ENCODE results near the gene MZT2B.
"Not testable (repeated sequence)": the region's sequence is repeated elsewhere in the genome, so short reads cannot be mapped to it uniquely, and the experiment has no call there.

The MZT2B gene, protein sequence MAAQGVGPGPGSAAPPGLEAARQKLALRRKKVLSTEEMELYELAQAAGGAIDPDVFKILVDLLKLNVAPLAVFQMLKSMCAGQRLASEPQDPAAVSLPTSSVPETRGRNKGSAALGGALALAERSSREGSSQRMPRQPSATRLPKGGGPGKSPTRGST

DNA sequence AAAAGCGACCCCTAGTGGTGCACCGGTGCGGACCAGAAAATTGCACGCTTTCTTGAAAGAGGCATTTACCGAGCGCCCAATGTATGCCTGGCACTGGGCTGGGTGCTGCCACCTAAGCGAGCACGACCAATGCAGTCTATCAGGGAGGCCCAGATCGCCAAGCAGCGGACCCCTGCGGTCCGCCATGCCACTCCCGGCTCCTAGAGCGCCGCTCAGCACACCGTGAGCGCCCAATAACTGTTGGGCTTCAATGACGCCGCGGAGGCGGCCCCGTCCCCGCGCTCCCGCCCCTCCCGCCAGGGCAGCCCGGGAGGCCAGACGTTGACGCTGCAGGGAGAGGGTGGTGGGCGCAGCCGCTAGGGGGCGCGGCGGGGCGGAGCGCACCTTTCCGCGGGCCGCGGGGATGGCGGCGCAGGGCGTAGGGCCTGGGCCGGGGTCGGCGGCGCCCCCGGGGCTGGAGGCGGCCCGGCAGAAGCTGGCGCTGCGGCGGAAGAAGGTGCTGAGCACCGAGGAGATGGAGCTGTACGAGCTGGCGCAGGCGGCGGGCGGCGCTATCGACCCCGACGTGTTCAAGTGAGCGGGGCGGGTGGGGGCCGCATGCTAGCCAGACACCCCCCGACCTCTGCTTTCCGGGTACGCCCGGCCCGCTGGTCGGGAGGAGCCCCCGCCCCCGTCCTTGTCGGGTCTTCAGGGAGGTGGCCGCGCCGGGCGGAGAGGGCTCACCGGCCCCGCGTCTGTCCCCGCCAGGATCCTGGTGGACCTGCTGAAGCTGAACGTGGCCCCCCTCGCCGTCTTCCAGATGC is at the start of gene MZT2B:
MZT2B (plus strand) TSS at position 383 of the 803 bp plus-strand sequence; CDS start at position 404, 21 bp downstream.
- DNase-seq (ENCODE audit: low read depth, low spot score): peak; percentile 82

DNA sequence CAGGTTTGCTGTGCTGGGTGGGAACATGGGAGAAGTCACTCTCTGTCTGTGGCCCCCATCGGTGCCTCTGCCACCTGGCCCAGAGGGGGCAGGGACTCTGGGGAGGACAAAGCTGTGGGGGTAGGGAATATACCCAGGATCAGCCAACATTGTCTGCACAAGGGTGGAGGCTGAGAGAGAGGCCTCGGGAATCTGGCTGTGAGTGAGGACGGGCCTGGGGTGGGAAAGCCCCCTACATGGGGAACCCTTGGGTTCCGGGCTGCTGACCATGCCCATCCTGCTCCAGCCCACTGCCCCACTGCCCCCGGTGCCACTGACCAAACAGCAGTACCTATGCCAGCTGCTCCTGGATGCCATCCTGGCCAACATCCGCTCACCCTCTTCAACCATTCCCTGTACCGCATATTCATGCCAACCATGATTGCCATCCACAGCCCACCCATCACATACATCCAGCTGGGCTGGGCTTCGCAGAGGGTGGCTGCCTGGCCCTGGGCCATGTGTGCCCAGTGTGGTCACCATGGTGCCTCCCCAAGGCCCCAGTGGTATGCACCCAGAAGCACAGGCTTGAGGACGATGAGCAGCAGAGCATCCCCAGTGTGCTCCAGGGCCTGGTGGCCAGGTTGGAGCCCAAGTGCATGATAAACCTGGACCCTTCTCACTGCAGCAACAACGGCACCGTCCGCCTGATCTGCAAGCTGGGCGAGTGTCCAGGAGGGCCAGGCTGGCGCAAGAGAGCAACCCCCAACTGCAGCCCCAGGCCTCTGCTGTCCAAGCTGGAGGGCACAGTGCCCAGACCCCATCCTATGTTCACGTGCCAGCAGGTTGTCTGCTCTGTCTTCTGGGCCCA is 46.1 kb upstream of the MZT2B start:
- DNase-seq (ENCODE audit: low read depth, low spot score): no peak

DNA sequence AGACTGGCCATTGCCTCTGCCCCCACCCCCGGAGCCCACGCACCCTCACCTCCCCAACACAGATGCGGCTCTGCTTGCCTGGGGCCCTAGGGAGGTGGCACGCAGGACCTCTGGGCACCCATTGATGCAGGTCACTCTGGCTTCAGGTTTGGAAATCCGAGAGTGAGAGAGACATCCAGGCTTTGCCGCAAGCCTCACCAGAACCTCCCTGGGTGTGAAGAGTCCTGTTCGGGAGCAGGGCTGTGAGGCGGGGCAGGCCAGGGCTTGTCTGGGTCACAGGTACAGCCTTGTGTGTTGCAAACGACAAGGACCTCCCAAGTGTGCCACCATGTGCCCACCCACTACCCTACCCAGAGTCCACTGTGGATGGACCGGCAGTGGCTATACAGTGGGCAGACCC is 45.5 kb upstream of the MZT2B start:
- not testable (repeated sequence) for DNase-seq (ENCODE audit: low read depth, low spot score)

DNA sequence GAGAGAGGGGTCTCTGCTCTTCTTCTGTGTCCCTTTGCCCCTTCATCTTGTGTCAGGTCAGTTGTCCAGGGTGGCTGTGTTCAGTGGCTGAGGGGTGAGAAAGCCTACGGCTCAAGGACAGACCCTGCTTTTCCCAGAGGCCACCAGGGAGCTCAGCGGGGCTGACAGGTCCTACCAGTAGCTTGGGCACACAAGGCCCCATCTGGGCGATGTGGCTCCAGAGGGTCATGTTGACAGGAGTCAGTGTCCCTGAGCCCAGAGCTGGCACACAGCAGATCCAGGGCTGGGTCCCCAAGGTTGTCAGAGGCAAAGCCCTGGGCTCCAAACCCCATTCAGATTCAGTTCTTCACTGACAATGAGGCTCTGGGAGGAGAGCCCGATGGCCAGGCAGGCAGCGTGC is 44.9 kb upstream of the MZT2B start:
- DNase-seq (ENCODE audit: low read depth, low spot score): not testable (repeated sequence)

DNA sequence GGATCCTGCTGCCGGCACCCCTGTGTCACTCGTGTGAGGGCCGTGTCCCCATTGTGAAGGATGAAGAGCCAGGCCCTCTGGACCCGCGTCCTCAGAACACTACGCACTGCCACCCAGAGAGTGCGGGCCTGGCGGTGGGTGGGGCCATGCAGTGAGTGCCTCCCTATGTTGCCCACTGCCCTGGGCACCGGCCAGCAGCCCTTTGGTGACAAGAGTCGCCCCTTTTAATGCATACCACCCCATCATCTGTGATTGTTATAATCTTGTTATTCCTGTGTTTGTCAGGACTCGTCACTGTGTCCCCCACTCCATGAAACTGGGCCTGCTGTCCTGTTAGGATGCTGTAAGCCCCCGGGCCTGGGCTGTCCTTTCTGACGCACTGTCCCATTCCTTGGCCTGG is 43.7 kb upstream of the MZT2B start:
- DNase-seq (ENCODE audit: low read depth, low spot score): not testable (repeated sequence)

DNA sequence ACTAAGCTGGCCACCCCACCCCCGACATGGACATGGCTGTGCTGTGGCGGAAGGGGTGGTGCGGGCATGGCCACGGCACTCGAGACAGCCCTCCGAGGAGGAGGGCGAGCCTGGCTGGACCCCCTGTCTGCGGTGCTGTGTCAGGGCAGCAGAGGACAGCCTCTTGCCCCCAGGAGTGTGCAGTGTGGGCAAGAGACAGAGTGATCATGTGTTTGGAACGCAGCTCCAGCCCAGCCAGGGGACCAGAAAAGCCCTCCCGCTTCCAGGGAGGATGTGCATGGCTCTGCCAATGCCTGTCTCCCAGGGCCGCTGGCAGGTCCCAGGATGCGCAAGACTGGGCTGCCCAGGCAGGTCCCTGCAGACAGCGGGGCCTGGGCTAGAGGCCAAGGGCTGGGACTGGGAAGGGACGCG is 43.2 kb upstream of the MZT2B start:
- not testable (repeated sequence) for DNase-seq (ENCODE audit: low read depth, low spot score)

DNA sequence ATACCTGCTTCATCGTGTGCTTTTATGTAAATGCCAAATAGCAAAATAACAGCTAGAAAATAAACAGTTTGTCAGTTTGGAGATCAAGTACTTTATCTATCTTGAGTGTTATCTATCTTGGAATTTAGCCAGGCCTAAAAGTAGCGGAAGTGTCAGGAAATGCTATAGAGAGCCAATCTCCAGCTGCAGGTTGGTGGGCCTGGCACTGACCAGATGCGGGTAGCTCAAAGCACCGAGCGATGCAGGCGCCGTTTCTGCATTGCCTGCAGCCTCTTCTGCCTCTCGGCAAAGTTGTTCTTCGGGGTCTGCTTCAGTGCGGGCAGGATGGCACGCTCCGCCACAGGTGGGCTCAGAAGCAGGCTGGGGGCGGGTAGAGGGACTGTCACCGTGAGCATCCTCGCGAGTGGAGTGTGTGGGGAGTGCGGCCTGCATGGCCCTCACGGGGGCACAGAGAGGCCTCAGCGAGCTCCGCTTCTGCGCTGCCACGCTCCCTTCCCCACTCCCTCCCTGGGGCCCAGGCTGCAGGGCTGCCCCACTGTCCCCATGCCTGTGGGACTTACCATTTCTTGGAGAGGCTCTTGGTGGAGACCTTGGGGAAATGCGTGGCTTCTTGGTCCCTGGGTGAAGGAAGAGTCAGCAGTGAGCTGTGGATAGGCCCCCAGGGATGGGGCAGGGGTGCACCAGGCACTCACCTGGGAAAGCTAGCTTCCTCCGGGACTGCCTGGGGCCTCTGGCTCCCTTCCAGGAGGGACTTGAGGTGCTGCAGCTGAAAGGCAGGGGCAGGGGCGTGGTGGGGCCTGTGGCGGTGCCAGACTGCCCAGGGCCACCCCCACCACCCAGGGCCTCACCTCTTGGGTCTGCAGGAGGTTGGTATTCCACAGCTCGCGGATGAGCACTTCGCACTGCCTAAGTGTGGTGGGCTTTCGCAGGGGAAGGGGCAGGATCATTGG is 42.5 kb upstream of the MZT2B start:
- not testable (repeated sequence) for DNase-seq (ENCODE audit: low read depth, low spot score)

DNA sequence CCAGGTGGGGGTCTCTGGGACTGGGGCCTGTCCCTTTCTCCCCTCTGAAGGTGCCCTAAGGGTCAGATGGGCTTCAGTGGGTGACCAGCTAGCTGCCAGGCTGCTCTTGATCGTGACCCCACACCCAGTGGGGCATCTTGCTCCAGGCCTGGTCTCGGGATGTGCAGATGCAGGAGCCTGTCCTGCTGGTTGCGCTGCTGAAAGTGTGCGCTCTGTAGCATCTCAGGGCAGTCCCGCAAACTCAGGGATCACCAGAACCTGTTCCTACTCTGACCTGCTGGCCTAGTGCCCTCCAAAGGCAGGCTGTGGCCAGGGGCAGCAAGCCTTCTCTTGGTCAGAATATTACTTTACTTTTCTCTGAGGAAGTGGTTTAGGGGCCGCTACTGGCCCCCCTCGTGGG is 41.5 kb upstream of the MZT2B start:
- DNase-seq (ENCODE audit: low read depth, low spot score): not testable (repeated sequence)

DNA sequence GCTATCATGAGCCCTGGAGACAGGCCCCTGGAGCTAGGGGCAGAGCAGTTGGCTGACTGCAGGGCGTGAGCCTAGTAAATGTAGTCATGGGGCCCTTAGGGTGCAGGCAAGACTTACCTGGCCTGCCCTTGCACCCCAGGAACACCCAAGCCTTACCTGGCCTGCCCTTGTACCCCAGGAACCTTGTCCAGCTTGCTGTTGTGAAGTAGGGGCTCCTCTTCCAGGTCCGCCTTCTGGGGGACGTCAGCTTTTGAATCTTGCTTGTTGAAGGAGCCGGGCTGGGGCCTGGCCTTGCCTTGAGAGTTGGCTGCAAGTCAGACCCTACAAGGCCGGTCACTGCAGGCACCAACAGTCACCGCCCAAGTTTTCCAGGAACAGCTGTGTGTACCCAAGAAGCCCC is 41.1 kb upstream of the MZT2B start:
- not testable (repeated sequence) for DNase-seq (ENCODE audit: low read depth, low spot score)

DNA sequence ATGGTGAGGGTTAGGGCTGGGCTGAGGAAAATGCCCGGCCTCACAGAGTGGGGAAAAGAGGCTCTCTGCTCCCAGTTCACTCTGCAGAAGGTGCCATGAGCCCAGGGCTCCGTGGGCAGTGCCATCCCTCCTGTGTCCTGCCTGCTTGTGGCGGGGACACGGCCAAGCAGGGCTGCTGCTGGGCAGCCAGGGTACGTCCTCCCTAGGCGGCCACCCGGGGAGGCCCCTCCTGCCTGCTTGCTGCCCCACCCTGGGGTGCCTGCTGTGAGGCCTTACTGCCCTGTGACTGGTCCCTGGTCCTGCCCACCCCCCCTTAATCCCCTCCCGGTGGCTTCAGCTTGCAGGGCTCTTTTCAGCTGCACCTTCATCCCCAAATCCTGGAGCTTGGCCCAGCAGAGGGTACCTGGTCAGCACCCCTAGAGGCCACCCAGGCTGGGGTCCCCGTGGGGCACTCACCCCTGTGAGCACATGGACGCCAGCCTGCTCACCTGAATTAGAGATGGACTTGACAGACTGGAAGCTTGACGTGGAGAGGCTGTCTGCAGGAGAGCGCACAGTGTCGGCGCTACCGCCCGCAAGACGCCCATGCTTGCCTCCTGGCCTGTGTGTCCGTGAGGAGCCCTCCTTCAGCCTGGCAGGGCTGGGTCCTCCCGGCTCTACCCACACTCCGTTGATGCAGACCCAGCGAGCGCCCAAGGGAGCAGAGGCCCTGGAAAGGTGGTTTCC is 40.3 kb upstream of the MZT2B start:
- DNase-seq (ENCODE audit: low read depth, low spot score): not testable (repeated sequence)

DNA sequence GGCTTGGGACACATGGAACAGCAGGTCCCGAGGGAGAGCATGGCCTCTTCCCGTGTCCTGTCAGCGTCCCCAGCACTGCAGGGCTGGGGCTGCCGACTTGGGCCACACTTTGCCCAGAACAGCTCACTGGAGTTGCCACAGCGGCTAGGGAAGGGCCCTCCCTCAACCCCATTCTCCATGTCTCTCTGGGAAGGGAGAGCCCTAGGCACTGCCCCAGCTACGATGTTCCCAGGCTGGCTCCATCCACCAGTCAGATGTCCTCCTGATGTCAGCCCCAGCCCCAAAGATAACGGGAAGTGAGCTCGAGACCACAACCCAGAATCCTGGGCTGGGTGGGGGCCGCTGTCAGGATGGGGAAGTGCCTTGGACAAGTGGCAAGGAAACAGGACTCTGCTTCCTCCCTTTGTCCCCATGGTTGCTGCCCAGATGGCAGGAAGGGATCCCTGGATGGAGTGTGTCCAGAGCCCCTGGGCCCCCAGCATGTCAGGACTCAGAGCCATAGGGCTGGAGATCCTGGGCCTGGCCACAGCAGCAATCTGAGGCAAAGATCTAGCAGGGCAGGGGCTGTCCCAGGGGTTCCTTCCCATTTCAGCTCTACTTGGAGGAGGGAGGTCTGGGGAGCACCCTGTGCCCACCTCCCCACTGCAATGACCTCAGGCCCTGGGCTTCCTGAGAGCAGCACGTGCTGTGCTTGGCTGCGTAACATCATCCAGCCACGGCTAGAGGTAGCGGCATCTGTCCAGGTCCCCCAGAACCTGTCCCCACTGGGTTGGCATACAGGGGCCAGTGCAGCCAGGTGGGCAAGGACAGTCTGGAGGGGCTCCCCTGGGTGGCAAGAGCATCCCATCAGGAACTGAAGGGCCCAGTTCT is 39.4 kb upstream of the MZT2B start:
- DNase-seq (ENCODE audit: low read depth, low spot score): not testable (repeated sequence)

DNA sequence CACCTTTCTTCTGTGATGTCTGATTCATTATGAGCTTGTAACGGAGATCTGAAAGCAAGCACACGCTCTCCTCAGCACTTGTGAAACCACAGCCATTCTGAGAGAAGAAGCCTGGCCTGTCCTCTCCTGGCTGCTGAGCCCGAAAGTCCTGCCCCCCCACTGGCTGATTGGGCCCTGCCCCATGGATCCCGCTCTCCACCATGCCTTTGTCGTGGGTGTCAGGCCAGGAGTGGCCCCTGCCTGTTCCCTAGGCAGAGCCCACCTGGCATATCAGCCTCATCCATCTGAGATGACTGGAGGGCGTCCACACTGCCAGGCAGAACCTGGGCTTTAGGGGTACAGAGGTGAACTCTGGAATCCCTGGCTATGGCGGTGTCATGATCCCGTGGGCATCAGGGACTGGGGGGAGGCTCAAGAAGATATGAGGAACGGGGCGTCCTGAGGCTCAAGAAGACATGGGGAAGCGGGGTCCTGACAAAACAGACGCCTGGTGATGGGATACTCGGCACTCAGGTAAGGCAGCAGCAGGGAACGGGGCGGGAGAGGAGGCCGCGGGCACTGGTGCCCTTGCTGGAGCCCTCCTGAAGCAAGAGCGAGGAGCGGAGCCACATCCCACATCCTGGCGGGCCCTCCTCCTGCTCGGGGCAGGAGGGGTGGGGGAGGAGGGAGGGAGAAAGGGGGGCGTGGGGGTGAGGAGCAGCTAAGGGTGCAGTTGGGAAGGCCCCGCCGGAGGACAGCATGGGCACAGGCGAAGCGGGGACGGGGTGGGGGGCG is 38.6 kb upstream of the MZT2B start:
- not testable (repeated sequence) for DNase-seq (ENCODE audit: low read depth, low spot score)

DNA sequence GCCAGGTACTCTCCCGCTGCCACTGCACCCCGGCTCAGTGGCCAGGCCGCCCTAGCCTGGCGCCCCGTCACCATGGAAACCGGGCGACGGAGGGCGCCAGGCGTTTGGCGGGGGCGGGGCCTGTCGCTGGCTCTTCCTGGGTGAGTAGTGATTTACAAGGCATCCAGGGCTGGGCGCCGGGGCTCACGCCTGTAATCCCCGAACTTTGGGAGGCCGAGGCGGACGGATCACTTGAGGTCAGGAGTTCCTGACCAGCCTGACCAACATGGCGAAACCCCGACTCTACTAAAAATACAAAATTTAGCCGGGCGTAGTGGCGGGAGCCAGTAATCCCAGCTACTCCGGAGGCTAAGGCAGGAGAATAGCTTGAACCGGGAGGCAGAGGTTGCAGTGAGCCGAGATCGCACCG is 37.1 kb upstream of the MZT2B start, which contains the start of gene CCDC74B:
CCDC74B (minus strand) TSS at position 107 of the 409 bp plus-strand sequence. CDS start 116 bp downstream, outside the sequence.
- peak; percentile 20 for DNase-seq (ENCODE audit: low read depth, low spot score)

DNA sequence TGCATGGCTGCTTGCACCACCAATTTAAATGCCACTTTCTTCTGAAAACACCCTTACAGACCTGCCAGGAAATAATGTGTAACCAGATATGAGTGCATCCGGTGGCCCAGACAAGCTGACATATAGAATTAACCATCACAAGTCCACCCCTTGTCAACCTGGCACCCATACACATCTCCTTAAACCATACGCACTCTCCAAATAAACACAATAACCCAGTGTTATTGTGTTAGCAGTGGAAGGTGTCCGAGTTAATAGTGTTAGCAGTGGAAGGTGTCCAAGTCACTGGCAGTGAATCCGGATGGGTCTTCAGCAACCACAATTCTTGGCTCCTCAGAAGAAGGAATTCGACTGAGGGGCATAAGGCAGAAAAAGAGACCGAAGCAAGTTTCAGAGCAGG is 33.5 kb upstream of the MZT2B start:
- DNase-seq (ENCODE audit: low read depth, low spot score): not testable (repeated sequence)

DNA sequence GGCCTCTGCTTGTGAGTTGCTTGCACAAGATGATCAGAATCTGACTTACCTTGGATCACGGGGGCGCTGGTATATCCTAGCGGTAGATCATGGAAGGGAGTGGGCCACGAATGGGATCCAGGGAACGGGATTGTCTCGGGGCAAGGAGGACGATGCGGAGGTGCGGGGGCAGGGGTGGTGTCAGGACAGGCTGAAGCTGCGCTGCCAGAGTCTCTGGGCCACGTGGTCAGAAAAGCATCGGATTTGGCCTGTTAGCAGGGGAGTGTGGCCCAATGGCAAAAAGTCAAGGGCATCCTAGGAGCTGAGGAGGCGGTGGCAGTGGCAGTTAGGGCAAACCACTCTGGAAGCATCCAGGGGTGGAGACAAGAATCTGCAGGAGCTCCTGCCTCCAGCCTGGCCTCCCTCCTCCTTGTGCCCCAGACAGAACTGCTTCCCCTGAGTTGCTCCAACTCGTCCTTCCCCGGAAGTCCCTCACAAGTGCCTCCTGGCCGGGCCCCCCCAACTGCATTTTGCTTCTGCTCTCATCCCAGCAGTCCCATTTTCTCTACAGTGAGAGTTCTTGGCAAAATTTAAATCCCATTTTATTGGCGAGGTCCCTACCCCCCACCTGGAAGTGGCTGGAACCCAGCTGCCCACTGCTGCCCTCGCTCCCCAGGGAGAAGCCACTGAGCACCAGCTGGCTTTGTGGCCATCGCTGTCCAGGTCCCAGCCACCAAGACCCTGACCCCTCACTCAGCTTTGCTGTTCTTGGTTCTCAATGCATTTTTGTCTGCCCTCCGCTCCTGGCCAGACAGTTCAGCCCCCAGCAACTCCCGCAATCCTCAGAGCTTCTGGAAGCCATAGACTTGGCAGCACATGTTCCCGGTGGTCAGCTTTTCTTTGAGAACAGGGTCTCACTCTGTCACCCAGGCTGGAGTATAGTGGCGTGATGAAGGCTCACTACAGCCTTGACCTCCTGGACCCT is 31.6 kb upstream of the MZT2B start:
- DNase-seq (ENCODE audit: low read depth, low spot score): no peak

DNA sequence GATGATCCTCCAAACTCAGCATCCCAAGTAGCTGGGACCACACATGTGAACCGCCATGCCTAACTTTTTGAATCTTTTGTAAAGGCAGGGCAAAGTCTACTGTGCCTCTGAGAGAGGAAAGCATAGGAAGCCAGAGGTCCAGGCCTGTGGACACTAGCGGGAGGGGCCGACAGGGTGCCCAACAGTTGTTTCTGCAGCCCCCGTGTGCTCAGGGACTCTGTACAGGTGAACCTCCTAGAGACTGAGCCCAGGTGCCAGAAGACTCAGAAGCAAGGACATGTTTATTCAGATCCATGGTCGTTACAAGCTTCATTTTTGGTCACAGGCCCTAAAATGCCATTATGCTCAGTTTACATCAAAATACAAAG is 30.9 kb upstream of the MZT2B start:
- DNase-seq (ENCODE audit: low read depth, low spot score): not testable (repeated sequence)

DNA sequence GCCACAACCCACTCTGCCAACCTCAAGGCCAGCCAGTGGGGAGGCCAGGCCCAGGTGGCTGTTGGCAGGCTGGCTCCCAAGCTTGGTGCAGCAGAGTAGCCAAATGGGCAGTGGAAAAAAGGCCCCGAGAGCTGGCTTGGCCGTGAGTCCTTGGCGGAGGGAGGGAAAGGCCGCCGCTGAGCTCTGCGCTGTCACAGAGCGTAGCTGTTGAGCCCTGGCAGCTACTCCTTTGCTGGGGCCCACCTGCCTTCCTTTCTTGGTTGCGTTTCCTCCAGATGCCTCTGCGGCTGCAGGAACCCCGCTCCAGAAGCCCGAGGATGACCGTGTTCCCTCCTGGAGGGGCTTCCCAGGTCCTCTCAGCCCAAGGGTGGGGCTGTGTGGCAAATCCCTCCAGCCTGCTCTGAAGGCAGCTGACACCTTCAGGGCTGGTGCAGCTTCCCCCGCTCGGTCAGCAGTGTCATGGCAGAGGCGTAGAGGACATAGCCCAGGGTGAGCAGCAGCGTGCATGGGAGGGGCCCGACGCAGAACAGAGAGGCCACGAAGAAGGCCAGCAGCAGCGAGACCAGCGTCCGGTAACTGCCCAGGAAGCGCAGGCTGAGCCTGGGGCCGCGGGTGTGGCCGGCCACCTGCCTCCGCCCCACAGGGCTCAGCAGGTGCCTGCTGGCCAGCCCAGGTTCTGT is 29.8 kb upstream of the MZT2B start:
- DNase-seq (ENCODE audit: low read depth, low spot score): not testable (repeated sequence)
